ENCODE data around the gene HOXC4. TPM values are rescaled to one million over a fixed set of nuclear protein-coding genes. Genes with fewer than 3 reads are reported as not detected.
"Not testable (repeated sequence)": the region's sequence is repeated elsewhere in the genome, so short reads cannot be mapped to it uniquely, and the experiment has no call there.

HOXC4 gene
- total and polyA plus RNA-seq, 3 experiments from 2014 or later = 0.37 to 1.4 (median 1.3) TPM

DNA sequence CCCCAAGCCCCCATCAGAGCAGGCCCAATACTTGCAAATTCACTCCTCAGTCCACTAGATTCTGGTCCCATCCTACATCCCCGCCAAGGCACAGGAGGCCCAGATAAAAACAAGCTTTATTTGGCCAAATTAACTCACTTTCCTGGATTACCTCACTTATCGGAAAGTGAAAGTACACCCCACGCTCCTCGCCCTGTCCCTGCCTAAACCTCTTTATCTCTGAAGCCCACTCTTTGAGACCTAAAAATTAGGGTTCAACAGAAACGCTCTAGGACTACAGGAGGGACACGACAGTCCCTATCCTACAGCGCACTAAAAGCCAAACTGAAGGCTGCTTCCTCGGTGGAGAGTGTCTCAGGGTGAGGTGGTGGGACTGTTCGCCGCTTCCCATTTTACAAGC is 24.2 kb downstream of the HOXC4 start:
- H3K36me3 Mint-ChIP-seq; H3K27me3 ChIP-seq (ENCODE audit: insufficient read depth, low read length, poor library complexity, severe bottlenecking); H3K4me3 Mint-ChIP-seq; H3K4me3 ChIP-seq (ENCODE audit: low read length); H3K36me3 ChIP-seq (ENCODE audit: insufficient read depth, low read length); H3K9me3 ChIP-seq (ENCODE audit: low read length); DNase-seq; H3K9me3 Mint-ChIP-seq; POLR2A ChIA-PET; CTCF ChIA-PET; H3K27ac ChIP-seq (ENCODE audit: low read depth, low read length); H3K4me1 ChIP-seq (ENCODE audit: insufficient read depth, low read length): not testable (repeated sequence)
- H3K27me3 Mint-ChIP-seq = peaks cover 4 to 10% of the 10 kb centered on the region in 2 donors
- peak overlapping the region in 2 of 8 donors; percentile 5 to 89 for H3K27ac Mint-ChIP-seq
- H3K4me1 Mint-ChIP-seq = peaks cover 20 to 28% (median 23%) of the 10 kb centered on the region in 3 donors

DNA sequence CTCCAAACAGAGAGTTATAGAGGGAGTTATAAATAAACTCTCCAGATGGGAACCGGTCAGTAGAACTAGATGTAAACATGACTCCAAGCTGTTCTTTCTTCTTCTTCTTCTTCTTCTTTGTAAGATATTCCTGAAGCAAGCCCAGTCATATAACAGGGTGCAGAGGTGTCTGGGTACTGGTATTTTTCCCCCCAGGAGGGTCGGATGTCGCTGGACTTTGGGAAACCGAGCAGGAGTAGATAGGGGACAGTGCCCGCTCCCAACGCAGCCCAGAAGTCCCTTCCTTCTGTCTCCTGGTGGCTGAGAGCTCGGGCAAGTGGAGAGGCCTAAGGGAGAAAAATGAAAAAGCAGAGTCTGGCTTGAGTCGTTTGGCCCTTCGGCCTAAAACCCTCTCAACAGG is 25.5 kb downstream of the HOXC4 start:
- H3K9me3 Mint-ChIP-seq; H3K36me3 Mint-ChIP-seq; POLR2A ChIA-PET; CTCF ChIA-PET; H3K27me3 Mint-ChIP-seq; H3K27me3 ChIP-seq (ENCODE audit: insufficient read depth, low read length, poor library complexity, severe bottlenecking); H3K9me3 ChIP-seq (ENCODE audit: low read length); H3K4me3 ChIP-seq (ENCODE audit: low read length); DNase-seq; H3K27ac ChIP-seq (ENCODE audit: low read depth, low read length); H3K36me3 ChIP-seq (ENCODE audit: insufficient read depth, low read length): not testable (repeated sequence)
- peak overlapping the region in 5 of 8 donors; percentile 34 to 66 (median 62) for H3K27ac Mint-ChIP-seq
- peaks cover 10% of the 10 kb centered on the region for H3K4me1 ChIP-seq (ENCODE audit: insufficient read depth, low read length)
- H3K4me3 Mint-ChIP-seq = peak overlapping the region in 3 of 7 donors; percentile 19 to 65 (median 24)
- peaks cover 33 to 41% (median 33%) of the 10 kb centered on the region in 3 donors for H3K4me1 Mint-ChIP-seq

DNA sequence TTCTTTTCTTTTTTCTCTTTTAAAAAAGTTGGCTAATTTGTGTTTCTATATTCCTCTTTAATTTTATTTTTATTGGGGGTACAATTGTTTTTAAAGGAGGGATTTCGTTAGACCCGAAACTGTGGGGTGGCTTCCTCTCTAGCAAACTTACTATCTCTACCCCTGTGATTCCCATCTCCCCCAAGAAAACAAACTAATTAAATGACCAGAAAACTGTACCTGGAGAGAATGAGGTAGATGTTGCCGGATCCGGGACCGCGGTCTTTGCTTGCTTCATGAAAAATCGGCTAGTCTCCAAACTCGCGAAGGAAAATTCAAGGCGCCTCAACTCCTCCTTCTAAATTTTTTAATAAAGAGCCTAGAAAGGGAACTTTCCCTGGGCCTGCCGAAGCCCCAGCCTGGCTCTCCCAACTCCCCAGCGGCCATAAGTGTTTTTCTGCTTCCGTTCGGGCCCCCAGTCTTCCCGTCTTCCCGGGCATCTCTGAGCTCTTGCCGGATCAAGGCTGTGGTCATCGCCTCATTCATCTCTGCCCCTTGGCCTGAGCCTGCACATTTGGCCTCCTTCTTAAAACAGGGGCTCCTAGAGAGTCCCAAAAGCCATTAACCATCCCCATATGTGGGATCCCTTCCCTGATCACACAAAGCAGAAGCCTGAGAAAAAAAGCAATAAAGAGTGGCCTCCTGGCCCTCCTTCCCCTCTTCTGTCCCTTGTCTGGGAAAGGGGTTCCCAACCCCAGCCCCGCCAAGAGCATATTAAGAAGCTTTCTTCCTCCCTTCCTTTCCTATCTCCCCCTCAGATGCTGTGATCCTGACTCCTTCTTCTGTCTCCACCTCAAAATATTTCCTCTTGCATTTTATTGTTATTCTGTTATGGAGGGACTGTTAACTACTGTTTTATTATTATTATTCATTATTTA is 26.6 kb downstream of the HOXC4 start:
- H3K36me3 ChIP-seq (ENCODE audit: insufficient read depth, low read length); H3K4me3 ChIP-seq (ENCODE audit: low read length); H3K27me3 ChIP-seq (ENCODE audit: insufficient read depth, low read length, poor library complexity, severe bottlenecking); H3K27ac ChIP-seq (ENCODE audit: low read depth, low read length); H3K27me3 Mint-ChIP-seq; H3K9me3 Mint-ChIP-seq; H3K36me3 Mint-ChIP-seq; H3K9me3 ChIP-seq (ENCODE audit: low read length): not testable (repeated sequence)
- H3K4me1 ChIP-seq (ENCODE audit: insufficient read depth, low read length) = peaks cover 11% of the 10 kb centered on the region
- Mint-ChIP-seq H3K4me1 (peaks cover 33 to 42% (median 33%) of the 10 kb centered on the region in 3 donors), H3K27ac (peak overlapping the region; percentile 89 to 98 (median 91)), H3K4me3 (peak overlapping the region in 6 of 7 donors; percentile 78 to 86 (median 82))
- DNase-seq = peak in 1 of 5 donors; percentile 3
- POLR2A ChIA-PET = interaction anchor here (0.9 to 1.3 kb wide), 2 partner anchors 93 to 200 kb away, joined by 3 read pairs; partner anchors contain the start of gene CBX5
- CTCF ChIA-PET = interaction anchor here (1.1 kb wide), 1 partner anchor 19 kb away, joined by 3 read pairs; no protein-coding TSS in a partner anchor

DNA sequence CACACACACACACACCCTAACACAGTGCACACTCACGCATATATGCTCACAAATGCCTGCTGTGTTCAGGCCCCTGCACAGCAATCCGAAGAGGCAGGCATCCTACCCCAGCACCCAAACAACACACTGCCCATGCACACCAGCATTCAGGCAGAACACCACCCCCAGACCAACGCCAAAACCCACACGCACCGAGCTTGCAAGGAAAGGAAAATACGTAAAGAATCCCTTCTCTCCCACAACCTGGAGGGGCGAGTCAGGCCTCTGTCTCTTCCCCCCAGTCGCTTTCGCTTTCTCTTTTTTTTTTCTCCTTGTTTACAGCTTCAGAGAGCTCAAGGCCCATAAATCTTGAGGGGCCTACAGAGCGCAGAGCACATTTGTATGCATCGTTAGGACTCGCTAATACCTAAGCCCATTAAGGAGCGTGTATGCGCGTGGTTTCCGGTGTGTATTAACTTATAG is 27.4 kb downstream of the HOXC4 start:
- H3K27ac Mint-ChIP-seq = peak overlapping the region; percentile 89 to 98 (median 91)
- H3K9me3 ChIP-seq (ENCODE audit: low read length); H3K4me3 ChIP-seq (ENCODE audit: low read length); H3K36me3 ChIP-seq (ENCODE audit: insufficient read depth, low read length); H3K36me3 Mint-ChIP-seq; H3K9me3 Mint-ChIP-seq; H3K27ac ChIP-seq (ENCODE audit: low read depth, low read length); H3K27me3 Mint-ChIP-seq; H3K27me3 ChIP-seq (ENCODE audit: insufficient read depth, low read length, poor library complexity, severe bottlenecking): not testable (repeated sequence)
- H3K4me1 ChIP-seq (ENCODE audit: insufficient read depth, low read length) = peaks cover 11% of the 10 kb centered on the region
- ChIA-PET CTCF (interaction anchor here (1.1 kb wide), 1 partner anchor 20 kb away, joined by 3 read pairs; no protein-coding TSS in a partner anchor), POLR2A (interaction anchor here (1.3 kb wide), 1 partner anchor 199 kb away, joined by 3 read pairs; the partner anchor contains the start of gene CBX5)
- DNase-seq = peak in 4 of 5 donors; percentile 11 to 65 (median 59)
- H3K4me3 Mint-ChIP-seq = peak overlapping the region; percentile 78 to 93 (median 82)
- peaks cover 33 to 42% (median 33%) of the 10 kb centered on the region in 3 donors for H3K4me1 Mint-ChIP-seq

DNA sequence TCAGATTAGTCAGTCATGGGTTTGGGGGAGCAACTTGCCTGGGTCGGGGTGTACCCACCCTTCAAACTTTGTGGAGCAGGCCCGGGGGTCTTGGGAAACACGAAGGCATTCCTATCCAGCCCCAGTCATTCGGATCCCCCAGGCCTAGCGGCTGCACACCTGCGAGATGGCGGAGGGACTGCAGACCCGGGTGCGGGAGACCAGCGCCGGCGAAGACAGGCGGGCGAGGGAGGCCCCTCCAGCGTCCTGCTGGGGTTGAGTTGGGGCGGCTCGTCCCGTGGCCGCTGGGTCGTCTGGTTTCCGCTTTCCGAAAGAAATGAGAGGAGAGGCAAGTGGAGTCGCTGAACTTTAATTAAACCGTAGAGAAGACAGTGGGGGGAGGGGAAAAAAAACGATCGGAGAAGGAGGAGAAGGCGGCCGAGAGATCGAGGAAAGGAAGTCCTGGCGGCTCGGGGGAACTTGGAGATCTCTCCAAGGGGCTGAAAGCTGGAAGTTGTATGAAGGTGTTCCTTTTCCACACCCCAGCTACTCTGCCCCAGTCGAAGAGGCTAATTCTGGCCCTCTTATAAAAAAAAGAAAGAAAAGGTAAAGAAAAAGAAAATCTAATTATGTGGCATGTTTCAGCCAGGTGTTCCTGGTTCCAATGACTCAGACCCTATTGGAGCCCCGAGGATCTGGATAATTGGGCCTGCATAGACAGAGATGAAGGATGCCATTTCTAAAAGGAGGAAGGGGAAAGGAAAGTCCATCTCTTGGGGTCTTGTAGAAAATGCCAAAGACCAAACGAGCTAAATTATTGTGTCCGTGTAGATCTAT is 28.2 kb downstream of the HOXC4 start:
- peak in 2 of 5 donors; percentile 41 to 59 for DNase-seq
- H3K36me3 ChIP-seq (ENCODE audit: insufficient read depth, low read length); H3K9me3 ChIP-seq (ENCODE audit: low read length); H3K27me3 Mint-ChIP-seq; H3K27me3 ChIP-seq (ENCODE audit: insufficient read depth, low read length, poor library complexity, severe bottlenecking); H3K9me3 Mint-ChIP-seq; H3K36me3 Mint-ChIP-seq: not testable (repeated sequence)
- H3K4me3 ChIP-seq (ENCODE audit: low read length) = peak overlapping the region; percentile 47
- Mint-ChIP-seq H3K4me3 (peak overlapping the region; percentile 78 to 93 (median 82)), H3K4me1 (peaks cover 33 to 42% (median 33%) of the 10 kb centered on the region in 3 donors), H3K27ac (peak overlapping the region; percentile 89 to 98 (median 91))
- peak overlapping the region; percentile 4 for H3K27ac ChIP-seq (ENCODE audit: low read depth, low read length)
- ChIA-PET CTCF (interaction anchor here (1.1 kb wide), 1 partner anchor 21 kb away, joined by 3 read pairs; no protein-coding TSS in a partner anchor), POLR2A (interaction anchor here (0.7 kb wide), 1 partner anchor 29 kb away, joined by 3 read pairs; no protein-coding TSS in a partner anchor)
- H3K4me1 ChIP-seq (ENCODE audit: insufficient read depth, low read length) = peaks cover 11% of the 10 kb centered on the region

DNA sequence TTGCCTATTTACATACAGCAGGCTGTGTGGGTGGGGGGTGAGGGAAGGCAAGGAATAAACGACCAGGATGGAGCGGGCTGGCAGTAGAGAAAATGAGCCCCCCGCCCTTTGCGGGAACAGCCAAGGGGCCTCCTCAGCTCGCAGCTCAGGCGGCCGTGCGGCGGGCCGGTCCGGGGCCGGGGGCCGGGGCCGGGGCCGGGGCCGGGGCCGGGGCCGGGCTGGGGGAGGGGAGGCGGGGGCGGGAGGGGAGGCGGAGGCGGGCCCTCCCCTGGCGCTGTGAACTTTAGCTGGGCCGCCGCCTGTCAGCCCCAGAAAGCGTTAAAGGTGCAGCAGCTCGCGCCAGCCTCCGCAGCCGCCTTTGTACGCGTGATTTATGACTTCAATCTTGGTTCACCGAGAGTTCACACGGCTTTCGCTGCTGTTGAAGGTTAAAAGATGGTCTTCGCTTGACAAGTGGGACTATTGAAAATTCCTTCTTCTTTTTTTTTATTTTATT is 28.8 kb downstream of the HOXC4 start:
- ChIA-PET POLR2A (interaction anchor here (0.6 to 0.7 kb wide), 2 partner anchors 30 to 133 kb away, joined by 3 to 4 read pairs; no protein-coding TSS in a partner anchor), CTCF (no interaction called here)
- Histone ChIP-seq H3K9me3 (ENCODE audit: low read length) (no peaks in the 10 kb centered on the region), H3K27ac (ENCODE audit: low read depth, low read length) (no peak overlapping the region), H3K4me3 (ENCODE audit: low read length) (peak overlapping the region; percentile 47), H3K36me3 (ENCODE audit: insufficient read depth, low read length) (no peaks in the 10 kb centered on the region), H3K4me1 (ENCODE audit: insufficient read depth, low read length) (peaks cover 11% of the 10 kb centered on the region), H3K27me3 (ENCODE audit: insufficient read depth, low read length, poor library complexity, severe bottlenecking) (no peaks in the 10 kb centered on the region)
- peak overlapping the region; percentile 89 to 98 (median 92) for H3K27ac Mint-ChIP-seq
- H3K36me3 Mint-ChIP-seq = no peaks in the 10 kb centered on the region
- H3K9me3 Mint-ChIP-seq = no peaks in the 10 kb centered on the region
- peak overlapping the region; percentile 82 to 93 (median 84) for H3K4me3 Mint-ChIP-seq
- H3K4me1 Mint-ChIP-seq = peaks cover 33 to 42% (median 33%) of the 10 kb centered on the region in 3 donors
- peaks cover 0 to 1% of the 10 kb centered on the region in 2 donors for H3K27me3 Mint-ChIP-seq
- DNase-seq = peak; percentile 19 to 65 (median 33)

DNA sequence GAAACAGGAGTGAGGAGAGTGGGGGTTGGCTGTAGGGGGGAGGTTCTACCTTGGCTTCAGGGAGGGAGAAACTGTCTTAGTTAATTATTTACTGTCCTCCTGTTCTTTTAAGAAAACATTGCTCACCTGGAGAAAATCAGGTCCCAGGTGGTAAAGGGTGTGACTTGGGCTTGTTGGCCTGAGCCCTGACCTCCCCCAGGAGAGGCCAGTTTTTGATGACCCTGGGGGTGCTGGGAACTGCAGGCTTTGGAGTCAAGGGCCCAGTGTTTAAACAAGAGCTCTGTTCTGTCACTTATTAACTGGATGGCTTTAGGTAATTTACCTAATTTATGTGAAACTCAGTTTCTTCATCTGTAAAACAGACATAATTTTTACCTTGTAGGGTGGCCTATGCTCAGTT is 34.4 kb downstream of the HOXC4 start:
- H3K9me3 Mint-ChIP-seq; H3K4me3 Mint-ChIP-seq; H3K36me3 Mint-ChIP-seq; H3K9me3 ChIP-seq (ENCODE audit: low read length); H3K36me3 ChIP-seq (ENCODE audit: insufficient read depth, low read length); POLR2A ChIA-PET; H3K27ac ChIP-seq (ENCODE audit: low read depth, low read length); H3K27me3 ChIP-seq (ENCODE audit: insufficient read depth, low read length, poor library complexity, severe bottlenecking); CTCF ChIA-PET; DNase-seq; H3K27ac Mint-ChIP-seq; H3K4me3 ChIP-seq (ENCODE audit: low read length): not testable (repeated sequence)
- Mint-ChIP-seq H3K27me3 (peaks cover 20 to 33% of the 10 kb centered on the region in 2 donors), H3K4me1 (peaks cover 15 to 20% (median 16%) of the 10 kb centered on the region in 3 donors)
- H3K4me1 ChIP-seq (ENCODE audit: insufficient read depth, low read length) = peaks cover 11% of the 10 kb centered on the region

Data from CD8-positive, alpha-beta memory T cell (primary cell).